GM23248 (cell line): ENCODE data around the gene RAD51B.

Experiments used
- EZH2 ChIP-seq: fragments of 200-600 bp; sonication (generic); IDR thresholded peaks from 2 replicates; pipeline ENCODE4 v1.6.1; 2018; ENCODE audit warnings: antibody characterized with exemption, mild to moderate bottlenecking; ENCODE audit not compliant: insufficient read depth, poor library complexity, severe bottlenecking
- EZH2phosphoT487 ChIP-seq: fragments of 200-600 bp; sonication (generic); IDR thresholded peaks from 2 replicates; pipeline ENCODE4 v1.6.1; 2018; ENCODE audit warnings: antibody characterized with exemption, moderate library complexity, mild to moderate bottlenecking, low read depth; ENCODE audit not compliant: insufficient read depth

DNA sequence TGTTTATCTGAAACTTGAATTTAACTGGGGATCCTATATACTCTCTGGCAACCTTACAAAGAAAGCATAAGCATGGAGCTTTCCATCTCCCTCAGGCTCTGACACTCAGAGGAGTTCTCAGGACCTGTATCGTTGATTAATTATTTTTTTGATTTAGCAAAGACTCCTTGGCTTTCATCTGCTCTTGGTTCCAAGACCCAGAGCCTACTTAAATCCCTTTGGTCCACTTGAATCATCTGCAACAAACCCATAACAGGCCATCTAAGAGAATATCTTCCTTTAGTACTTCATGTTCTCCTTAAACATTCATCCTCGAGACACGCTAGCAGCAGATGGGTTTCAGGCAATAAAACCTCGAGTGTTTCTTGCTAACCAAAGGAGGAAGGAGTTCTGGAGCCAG is 887.9 kb downstream of the RAD51B start:
- no peak for TF ChIP-seq EZH2
- TF ChIP-seq EZH2phosphoT487, result no peak
